GM12872 (cell line): ENCODE data around the gene ACSL6.

Experiments
- TF ChIP-seq, protein P1 (sequence below): IDR thresholded peaks from 3 replicates; pipeline ENCODE4 v1.5.1; 2011; ENCODE audit warnings: low read depth, mild to moderate bottlenecking, low read length, moderate library complexity; ENCODE audit not compliant: insufficient read depth

ACSL6 gene

DNA sequence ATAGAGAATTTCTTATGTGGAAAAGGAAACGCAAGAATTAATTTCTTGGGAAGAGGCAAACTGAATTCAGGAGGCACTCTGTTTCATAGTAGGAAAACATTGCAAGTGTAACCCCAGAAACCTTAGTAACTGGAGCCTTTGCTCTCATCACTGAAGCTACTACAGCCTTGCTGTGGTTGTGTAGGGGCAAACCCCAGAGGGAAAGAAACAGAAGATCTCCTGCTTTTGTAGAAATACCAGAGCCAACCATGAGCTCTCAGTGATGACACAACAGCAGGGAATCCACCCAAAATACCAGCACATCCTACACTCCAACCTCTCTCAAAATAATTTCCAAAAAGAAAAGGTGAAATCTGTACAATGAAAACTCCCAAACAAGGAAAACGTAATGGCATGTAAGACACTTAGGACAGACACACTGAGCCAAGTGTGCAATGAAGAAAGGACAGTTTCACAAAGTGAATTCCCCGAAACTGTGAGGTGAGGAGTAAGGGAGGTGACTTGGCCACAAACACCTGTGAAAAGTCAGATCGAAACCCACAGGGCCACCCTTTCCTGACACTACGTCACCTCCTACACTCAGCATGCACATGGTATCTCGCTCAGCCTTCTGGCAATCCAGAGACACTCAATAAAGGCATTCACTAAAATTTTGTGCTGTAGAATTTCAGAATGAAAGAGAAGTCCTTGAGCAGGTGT lies 8.5 kb upstream of the ACSL6 start:
- TF ChIP-seq, protein P1, sequence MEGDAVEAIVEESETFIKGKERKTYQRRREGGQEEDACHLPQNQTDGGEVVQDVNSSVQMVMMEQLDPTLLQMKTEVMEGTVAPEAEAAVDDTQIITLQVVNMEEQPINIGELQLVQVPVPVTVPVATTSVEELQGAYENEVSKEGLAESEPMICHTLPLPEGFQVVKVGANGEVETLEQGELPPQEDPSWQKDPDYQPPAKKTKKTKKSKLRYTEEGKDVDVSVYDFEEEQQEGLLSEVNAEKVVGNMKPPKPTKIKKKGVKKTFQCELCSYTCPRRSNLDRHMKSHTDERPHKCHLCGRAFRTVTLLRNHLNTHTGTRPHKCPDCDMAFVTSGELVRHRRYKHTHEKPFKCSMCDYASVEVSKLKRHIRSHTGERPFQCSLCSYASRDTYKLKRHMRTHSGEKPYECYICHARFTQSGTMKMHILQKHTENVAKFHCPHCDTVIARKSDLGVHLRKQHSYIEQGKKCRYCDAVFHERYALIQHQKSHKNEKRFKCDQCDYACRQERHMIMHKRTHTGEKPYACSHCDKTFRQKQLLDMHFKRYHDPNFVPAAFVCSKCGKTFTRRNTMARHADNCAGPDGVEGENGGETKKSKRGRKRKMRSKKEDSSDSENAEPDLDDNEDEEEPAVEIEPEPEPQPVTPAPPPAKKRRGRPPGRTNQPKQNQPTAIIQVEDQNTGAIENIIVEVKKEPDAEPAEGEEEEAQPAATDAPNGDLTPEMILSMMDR, result no peak

DNA sequence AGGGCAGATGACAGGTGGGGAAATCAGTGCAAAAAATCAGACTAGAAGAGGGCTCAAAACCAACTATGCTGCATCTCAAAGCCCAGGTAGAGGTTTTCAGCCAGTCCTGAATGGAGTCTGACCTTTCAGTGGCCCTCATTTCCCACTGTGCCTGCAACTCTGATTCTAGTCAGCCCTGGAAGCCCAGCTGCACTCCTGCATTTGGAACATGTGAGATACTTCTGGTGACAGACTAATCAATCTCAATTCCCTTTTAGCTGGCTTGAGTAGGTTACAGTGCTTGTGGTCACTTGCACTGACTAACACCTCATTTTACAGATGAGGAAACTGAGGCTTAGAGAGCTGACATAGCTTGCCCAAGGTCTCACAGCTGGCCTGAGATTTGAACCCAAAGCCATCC lies 7.9 kb upstream of the ACSL6 start:
- TF ChIP-seq, protein P1, result no peak

DNA sequence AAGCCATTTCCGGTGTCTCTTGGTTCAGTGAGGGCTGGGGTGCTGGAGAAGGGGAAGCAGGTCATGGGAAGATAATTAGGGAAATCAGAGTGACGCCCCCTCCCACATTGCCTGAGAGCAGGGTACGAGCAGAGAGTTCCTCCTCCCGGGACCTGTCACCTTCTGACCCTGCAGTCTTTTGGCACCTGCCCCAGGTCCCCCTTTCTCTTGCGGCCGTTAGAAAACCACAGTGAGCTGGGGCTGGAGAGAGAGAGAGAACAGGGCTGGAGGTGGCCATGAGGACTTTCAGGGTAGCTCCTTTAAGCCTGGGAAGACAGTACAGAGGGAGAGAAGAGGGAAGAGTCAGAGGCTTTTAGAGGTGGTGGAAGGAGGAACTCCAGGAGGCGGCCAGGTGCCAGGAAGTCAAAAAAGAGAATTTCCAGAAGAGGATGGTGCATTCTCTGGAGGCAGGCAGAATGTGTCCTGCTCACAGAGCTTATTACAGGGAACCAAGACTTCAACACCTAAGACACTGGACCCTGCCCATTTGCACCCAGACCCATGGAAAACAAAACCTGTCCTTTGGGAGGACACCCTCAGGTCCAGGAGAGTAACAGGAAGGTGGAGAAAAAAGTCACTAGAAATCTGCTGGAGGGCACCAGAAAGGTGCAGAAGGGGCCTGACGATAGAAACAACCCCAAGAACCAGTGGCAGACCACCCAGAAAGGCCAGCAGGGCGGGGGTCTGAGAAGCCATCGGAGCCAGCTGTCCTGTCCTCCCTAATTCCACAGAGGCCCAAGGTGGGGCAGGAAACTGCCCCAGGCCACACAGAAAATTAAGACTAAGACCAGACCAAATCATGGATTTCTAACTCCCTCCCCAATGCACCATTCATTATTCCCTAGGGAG lies 6.5 kb upstream of the ACSL6 start:
- TF ChIP-seq, protein P1, result no peak

DNA sequence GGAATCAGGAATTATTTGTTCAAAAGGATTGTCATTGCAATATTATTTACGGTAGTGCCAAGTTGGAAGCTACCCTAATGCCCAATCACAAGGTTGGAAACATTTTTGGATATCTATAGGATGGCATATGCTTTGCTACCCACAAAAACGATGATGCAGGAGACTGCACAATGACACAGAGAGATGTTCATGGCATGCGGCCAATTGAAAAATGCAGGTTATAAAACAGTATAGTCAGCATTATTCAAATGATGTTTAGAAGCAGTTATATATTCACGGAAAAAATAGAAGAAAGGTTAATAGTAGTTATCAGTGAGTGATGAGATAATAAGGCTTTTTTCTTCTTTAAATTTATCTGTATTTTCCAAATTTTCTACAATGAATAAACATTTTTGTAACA lies 5.9 kb upstream of the ACSL6 start:
- TF ChIP-seq, protein P1, result no peak

DNA sequence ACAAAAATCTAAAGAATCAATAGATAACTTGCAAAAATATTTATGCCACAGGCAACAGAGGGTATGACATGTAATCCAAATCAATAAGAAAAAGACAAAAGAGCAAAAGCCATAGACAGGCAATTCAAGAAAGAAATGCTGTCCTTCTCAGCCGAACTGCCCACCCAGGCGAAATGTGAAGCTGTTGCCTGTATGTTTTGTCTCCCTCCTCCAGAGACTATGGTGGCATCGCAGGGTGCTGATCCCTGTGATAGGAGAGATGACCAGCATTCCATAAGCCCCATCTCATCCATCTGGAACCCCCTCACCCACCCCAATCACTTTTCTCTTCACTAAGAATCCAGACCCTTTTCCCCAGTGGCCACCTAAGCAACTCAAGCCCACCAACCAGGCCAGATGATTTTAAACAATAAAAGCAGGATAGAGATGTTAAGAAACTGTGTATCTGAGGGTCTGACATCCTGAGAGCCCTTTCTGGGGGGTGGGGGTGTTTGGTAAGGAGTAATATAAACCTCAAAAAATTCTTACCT lies 5.3 kb upstream of the ACSL6 start:
- TF ChIP-seq, protein P1, result no peak

DNA sequence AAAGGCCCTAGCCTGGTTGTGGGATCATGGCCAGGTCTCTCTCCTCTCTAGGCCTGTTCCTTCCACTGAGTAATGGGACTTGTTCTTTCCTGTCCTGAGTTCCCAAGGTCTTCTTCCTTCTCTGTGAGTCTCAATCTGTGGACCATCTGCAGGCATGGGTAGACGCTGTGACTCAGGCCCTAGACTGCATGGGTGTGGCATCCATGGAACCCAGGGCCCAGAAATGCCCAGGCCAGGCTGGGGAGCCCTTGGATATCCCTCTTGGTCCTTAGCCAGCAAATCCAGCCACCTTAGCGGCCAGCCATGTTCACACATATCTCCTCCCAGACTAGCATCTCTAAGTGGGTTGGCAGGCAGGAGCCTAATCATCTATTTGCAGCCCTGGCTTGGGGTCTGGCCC lies 2.3 kb upstream of the ACSL6 start:
- TF ChIP-seq, protein P1, result no peak

DNA sequence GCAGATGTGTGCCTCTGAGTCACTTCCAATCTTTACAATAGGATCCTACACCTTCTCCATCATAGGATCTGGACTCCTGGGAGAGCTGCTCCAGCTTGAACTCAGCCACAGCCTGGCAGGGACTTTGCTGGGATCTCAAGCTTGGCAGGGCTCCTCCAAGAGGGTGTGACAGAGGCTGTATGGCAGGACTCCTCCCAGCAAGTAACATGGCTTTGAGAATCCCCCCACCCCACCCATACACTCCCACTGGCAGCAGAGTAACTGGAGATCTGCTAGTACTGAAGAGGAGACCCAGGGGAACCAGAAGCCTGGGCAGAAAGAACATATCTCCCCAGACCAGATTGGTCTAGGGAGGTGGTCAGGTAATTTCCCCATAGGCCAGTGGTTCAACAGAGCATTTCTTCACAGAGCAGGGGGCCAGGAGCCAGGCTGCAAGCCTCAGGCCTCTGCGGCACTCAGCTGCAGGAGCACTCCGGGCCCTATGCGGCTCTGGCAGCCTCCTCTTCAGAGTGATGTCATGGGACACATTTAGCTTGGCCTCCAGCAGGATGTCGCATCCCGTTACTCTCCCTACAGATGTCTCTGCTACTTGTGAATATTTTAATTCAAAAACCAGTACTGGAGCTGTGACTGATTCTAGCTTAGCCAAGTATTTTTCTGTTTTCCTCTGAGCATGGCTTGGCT lies 1.7 kb upstream of the ACSL6 start:
- TF ChIP-seq, protein P1, result no peak
